RWPE2 (cell line): Measurements from ENCODE around the gene SENP1.

Experiments used
- ATAC-seq: fragments of 200-7000 bp; cut with Tn5 transposase; 3 replicates; pipeline ENCODE4 v1.9.1; 2021; ENCODE audit warnings: low read depth
- DNase-seq: peaks from one replicate; pipeline ENCODE4 v3.0.0-alpha.2; 2020; ENCODE audit warnings: low spot score
- H3K27ac ChIP-seq: fragments of 450-650 bp; 2 replicates; pipeline ENCODE4 v1.5.1; 2017; ENCODE audit warnings: mild to moderate bottlenecking; ENCODE audit not compliant: poor library complexity, severe bottlenecking
- H3K27me3 ChIP-seq: fragments of 250-450 bp; sonication (Bioruptor Pico); 2 replicates; pipeline ENCODE4 v1.5.1; 2021; ENCODE audit warnings: mild to moderate bottlenecking, moderate library complexity; ENCODE audit not compliant: insufficient read depth, poor library complexity, severe bottlenecking
- H3K36me3 ChIP-seq: fragments of 250-450 bp; sonication (Bioruptor Pico); 2 replicates; pipeline ENCODE4 v1.5.1; 2020; ENCODE audit warnings: low read depth, mild to moderate bottlenecking, moderate library complexity
- H3K4me1 ChIP-seq: fragments of 250-450 bp; sonication (Bioruptor Pico); 2 replicates; pipeline ENCODE4 v1.5.1; 2021; ENCODE audit warnings: mild to moderate bottlenecking, moderate library complexity; ENCODE audit not compliant: insufficient read depth, poor library complexity, severe bottlenecking
- H3K4me3 ChIP-seq: fragments of 250-450 bp; sonication (Bioruptor Pico); 2 replicates; pipeline ENCODE4 v1.5.1; 2021; ENCODE audit warnings: mild to moderate bottlenecking, moderate library complexity; ENCODE audit not compliant: severe bottlenecking
- H3K9me3 ChIP-seq: fragments of 250-450 bp; sonication (Bioruptor Pico); 2 replicates; pipeline ENCODE4 v1.5.1; 2021; ENCODE audit warnings: mild to moderate bottlenecking, moderate library complexity; ENCODE audit not compliant: severe bottlenecking
- CTCF ChIP-seq: fragments of 450-650 bp; IDR thresholded peaks from one replicate; pipeline ENCODE4 v1.5.1; 2017; ENCODE audit warnings: mild to moderate bottlenecking, moderate library complexity; ENCODE audit not compliant: poor library complexity, severe bottlenecking

SENP1 gene

GRCh38 chr12:48077111-48077510 is 28.8 kb downstream of the SENP1 start:
- Histone ChIP-seq H3K4me3 (no peak overlapping the region), H3K4me1 (peaks cover 9% of the 10 kb centered on the region), H3K36me3 (peaks cover 43% of the 10 kb centered on the region), H3K27ac (no peak overlapping the region), H3K9me3 (no peaks in the 10 kb centered on the region), H3K27me3 (no peaks in the 10 kb centered on the region)
- no peak for TF ChIP-seq CTCF
- no peak for DNase-seq
- no peak for ATAC-seq

- Histone ChIP-seq H3K27ac (no peak overlapping the region), H3K36me3 (peaks cover 55% of the 10 kb centered on the region), H3K4me1 (peaks cover 9% of the 10 kb centered on the region), H3K4me3 (no peak overlapping the region), H3K27me3 (no peaks in the 10 kb centered on the region), H3K9me3 (no peaks in the 10 kb centered on the region)
- ATAC-seq (no peak), DNase-seq (no peak)
- no peak for TF ChIP-seq CTCF
These were observed 30.0 kb downstream of the SENP1 start for GRCh38 chr12:48075832-48076231.

- Histone ChIP-seq H3K4me1 (peaks cover 7% of the 10 kb centered on the region), H3K4me3 (no peak overlapping the region), H3K27me3 (no peaks in the 10 kb centered on the region), H3K36me3 (peaks cover 56% of the 10 kb centered on the region), H3K9me3 (no peaks in the 10 kb centered on the region), H3K27ac (no peak overlapping the region)
- DNase-seq (no peak), ATAC-seq (no peak)
- TF ChIP-seq CTCF, result no peak
These were observed 31.6 kb downstream of the SENP1 start for GRCh38 chr12:48074266-48074665.

GRCh38 chr12:48072266-48072665 is 33.6 kb downstream of the SENP1 start:
- ATAC-seq (no peak), DNase-seq (no peak)
- no peaks in the 10 kb centered on the region for H3K4me1 ChIP-seq
- H3K36me3 ChIP-seq, result peaks cover 66% of the 10 kb centered on the region
- no peak for TF ChIP-seq CTCF
- H3K9me3 ChIP-seq, result no peaks in the 10 kb centered on the region
- H3K4me3 ChIP-seq, result no peak overlapping the region
- H3K27ac ChIP-seq, result no peak overlapping the region
- H3K27me3 ChIP-seq, result no peaks in the 10 kb centered on the region

GRCh38 chr12:48071808-48072207 is 34.1 kb downstream of the SENP1 start:
- H3K4me3 ChIP-seq, result no peak overlapping the region
- H3K27ac ChIP-seq, result no peak overlapping the region
- no peaks in the 10 kb centered on the region for H3K9me3 ChIP-seq
- no peaks in the 10 kb centered on the region for H3K27me3 ChIP-seq
- no peak for TF ChIP-seq CTCF
- no peaks in the 10 kb centered on the region for H3K4me1 ChIP-seq
- DNase-seq, result no peak
- ATAC-seq, result no peak
- H3K36me3 ChIP-seq, result peaks cover 68% of the 10 kb centered on the region
